DOHH2 (cell line): ENCODE data around the gene XKR3.
"Not testable (repeated sequence)": the region's sequence is repeated elsewhere in the genome, so short reads cannot be mapped to it uniquely, and the experiment has no call there.

ENCODE experiments used
- EZH2phosphoT487 ChIP-seq: fragments of 200-600 bp; sonication (generic); IDR thresholded peaks from 2 replicates; pipeline ENCODE4 v1.6.1; 2017; ENCODE audit warnings: borderline replicate concordance, mild to moderate bottlenecking, antibody characterized with exemption, low read length, moderate library complexity, mixed read lengths
- TF ChIP-seq, protein P1 (sequence below): fragments of 200-600 bp; sonication (generic); IDR thresholded peaks from one replicate; pipeline ENCODE4 v1.5.1; 2014; ENCODE audit warnings: antibody characterized with exemption, mild to moderate bottlenecking, low read depth, low read length; ENCODE audit not compliant: poor library complexity, severe bottlenecking

DNA sequence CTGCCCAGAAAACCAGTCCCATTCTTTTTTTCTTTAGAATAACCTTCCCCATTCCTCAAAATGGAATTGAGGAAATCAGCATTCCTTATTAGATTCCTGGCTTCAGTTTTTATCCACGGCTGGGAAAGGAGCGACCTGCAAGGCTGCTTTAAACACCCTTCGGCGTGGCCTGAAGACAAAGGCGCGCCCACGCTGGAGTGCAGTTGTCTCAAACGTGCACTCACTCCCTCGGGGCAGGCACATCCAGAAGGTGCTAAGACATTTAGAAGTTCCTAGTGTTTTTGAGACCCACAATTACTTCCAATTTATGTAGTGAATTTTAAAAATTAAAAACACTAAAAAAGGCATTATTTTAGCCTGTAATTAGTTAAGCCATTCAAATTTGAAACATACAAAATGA is 31.6 kb upstream of the XKR3 start:
- TF ChIP-seq, protein P1, sequence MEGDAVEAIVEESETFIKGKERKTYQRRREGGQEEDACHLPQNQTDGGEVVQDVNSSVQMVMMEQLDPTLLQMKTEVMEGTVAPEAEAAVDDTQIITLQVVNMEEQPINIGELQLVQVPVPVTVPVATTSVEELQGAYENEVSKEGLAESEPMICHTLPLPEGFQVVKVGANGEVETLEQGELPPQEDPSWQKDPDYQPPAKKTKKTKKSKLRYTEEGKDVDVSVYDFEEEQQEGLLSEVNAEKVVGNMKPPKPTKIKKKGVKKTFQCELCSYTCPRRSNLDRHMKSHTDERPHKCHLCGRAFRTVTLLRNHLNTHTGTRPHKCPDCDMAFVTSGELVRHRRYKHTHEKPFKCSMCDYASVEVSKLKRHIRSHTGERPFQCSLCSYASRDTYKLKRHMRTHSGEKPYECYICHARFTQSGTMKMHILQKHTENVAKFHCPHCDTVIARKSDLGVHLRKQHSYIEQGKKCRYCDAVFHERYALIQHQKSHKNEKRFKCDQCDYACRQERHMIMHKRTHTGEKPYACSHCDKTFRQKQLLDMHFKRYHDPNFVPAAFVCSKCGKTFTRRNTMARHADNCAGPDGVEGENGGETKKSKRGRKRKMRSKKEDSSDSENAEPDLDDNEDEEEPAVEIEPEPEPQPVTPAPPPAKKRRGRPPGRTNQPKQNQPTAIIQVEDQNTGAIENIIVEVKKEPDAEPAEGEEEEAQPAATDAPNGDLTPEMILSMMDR = not testable (repeated sequence)
- not testable (repeated sequence) for TF ChIP-seq EZH2phosphoT487
